ENCODE data around the gene CUBN. TPM values are rescaled to one million over a fixed set of nuclear protein-coding genes. Genes with fewer than 3 reads are reported as not detected.
A peak's percentile ranks its signal among the peaks of the same experiment; 100 is the strongest.

CUBN gene
- total RNA-seq, 1 donor from 2014 or later, result 0.32 TPM

DNA sequence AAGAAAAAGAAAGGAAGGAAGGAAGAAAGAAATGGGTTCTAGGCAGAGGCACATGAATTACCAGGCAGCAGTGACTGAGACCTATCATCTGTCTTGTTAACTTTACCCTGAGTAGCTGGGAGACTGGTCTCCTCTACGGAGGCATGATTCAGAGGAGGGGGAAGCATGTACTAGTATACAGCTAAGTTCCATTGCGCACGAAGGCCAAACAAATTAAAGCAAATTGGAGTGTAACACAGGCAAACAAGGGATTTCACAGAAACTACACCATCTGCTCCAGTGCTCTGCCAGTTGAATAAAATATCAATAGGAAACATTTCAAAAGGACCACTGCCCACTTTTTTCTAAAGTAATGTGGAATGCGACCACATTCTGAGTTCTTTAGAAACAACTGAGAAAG is 246.5 kb downstream of the CUBN start:
- TF ChIP-seq, protein P1, sequence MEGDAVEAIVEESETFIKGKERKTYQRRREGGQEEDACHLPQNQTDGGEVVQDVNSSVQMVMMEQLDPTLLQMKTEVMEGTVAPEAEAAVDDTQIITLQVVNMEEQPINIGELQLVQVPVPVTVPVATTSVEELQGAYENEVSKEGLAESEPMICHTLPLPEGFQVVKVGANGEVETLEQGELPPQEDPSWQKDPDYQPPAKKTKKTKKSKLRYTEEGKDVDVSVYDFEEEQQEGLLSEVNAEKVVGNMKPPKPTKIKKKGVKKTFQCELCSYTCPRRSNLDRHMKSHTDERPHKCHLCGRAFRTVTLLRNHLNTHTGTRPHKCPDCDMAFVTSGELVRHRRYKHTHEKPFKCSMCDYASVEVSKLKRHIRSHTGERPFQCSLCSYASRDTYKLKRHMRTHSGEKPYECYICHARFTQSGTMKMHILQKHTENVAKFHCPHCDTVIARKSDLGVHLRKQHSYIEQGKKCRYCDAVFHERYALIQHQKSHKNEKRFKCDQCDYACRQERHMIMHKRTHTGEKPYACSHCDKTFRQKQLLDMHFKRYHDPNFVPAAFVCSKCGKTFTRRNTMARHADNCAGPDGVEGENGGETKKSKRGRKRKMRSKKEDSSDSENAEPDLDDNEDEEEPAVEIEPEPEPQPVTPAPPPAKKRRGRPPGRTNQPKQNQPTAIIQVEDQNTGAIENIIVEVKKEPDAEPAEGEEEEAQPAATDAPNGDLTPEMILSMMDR (IDR thresholded peaks at IDR 0.05; ENCODE audit: partially characterized antibody, unreplicated experiment), result no peak
- no peaks in the 10 kb centered on the region for H3K27me3 Mint-ChIP-seq (ENCODE audit: unreplicated experiment)
- H3K9me3 Mint-ChIP-seq (ENCODE audit: unreplicated experiment), result no peaks in the 10 kb centered on the region
- H3K4me1 Mint-ChIP-seq (ENCODE audit: low read depth, unreplicated experiment), result no peaks in the 10 kb centered on the region
- no peaks in the 10 kb centered on the region for H3K36me3 Mint-ChIP-seq (ENCODE audit: unreplicated experiment)
- no peak overlapping the region for H3K4me3 Mint-ChIP-seq (ENCODE audit: unreplicated experiment)
- H3K27ac Mint-ChIP-seq (ENCODE audit: unreplicated experiment), result no peak overlapping the region
- no peak for DNase-seq

DNA sequence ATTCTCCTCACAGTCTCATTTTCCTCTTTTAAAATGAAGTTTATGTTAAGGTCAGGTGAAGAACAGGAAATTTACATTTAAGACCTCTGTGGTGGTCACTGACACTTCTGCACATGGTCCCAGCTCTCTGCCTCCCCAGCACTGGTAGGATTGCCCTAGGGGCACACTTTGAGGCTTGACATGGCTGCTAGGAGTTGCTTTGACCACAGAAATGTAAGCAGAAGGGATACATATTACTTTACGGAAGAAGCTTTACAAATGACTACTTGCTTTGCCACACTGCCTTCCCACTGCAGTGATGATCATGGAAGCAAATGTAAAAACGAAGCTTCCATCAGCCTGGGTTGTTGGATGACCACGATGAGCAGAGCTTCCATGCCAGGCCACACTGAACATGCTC is 259.3 kb downstream of the CUBN start:
- Mint-ChIP-seq H3K27me3 (ENCODE audit: unreplicated experiment) (peaks cover 2% of the 10 kb centered on the region), H3K36me3 (ENCODE audit: unreplicated experiment) (peaks cover 5% of the 10 kb centered on the region), H3K9me3 (ENCODE audit: unreplicated experiment) (peaks cover 3% of the 10 kb centered on the region), H3K4me3 (ENCODE audit: unreplicated experiment) (no peak overlapping the region), H3K4me1 (ENCODE audit: low read depth, unreplicated experiment) (peaks cover 9% of the 10 kb centered on the region), H3K27ac (ENCODE audit: unreplicated experiment) (no peak overlapping the region)
- no peak for DNase-seq
- TF ChIP-seq, protein P1 (IDR thresholded peaks at IDR 0.05; ENCODE audit: partially characterized antibody, unreplicated experiment), result no peak

DNA sequence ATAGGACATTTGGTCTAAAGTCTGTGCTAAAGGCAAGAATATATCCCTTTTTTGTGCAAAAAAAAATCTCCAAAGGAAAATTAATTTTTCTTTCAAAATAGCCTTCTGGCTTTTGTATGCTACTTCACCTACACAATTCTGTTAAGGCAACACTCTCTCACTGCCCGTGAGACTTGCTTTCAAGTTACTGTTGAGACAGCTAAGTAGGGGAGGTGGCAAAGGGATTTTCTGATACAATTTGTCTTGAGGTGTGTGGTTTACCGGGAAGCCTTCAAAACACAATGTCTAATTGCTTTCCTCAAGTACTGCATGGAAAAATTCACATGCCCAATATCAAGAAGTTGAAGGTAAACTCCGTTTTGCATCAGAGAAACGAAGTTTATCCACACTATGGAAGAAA is 261.6 kb downstream of the CUBN start:
- H3K4me1 Mint-ChIP-seq (ENCODE audit: low read depth, unreplicated experiment), result peaks cover 10% of the 10 kb centered on the region
- H3K4me3 Mint-ChIP-seq (ENCODE audit: unreplicated experiment), result no peak overlapping the region
- DNase-seq, result no peak
- no peak overlapping the region for H3K27ac Mint-ChIP-seq (ENCODE audit: unreplicated experiment)
- TF ChIP-seq, protein P1 (IDR thresholded peaks at IDR 0.05; ENCODE audit: partially characterized antibody, unreplicated experiment), result no peak
- H3K9me3 Mint-ChIP-seq (ENCODE audit: unreplicated experiment), result peaks cover 3% of the 10 kb centered on the region
- H3K36me3 Mint-ChIP-seq (ENCODE audit: unreplicated experiment), result peaks cover 5% of the 10 kb centered on the region
- H3K27me3 Mint-ChIP-seq (ENCODE audit: unreplicated experiment), result peaks cover 2% of the 10 kb centered on the region

DNA sequence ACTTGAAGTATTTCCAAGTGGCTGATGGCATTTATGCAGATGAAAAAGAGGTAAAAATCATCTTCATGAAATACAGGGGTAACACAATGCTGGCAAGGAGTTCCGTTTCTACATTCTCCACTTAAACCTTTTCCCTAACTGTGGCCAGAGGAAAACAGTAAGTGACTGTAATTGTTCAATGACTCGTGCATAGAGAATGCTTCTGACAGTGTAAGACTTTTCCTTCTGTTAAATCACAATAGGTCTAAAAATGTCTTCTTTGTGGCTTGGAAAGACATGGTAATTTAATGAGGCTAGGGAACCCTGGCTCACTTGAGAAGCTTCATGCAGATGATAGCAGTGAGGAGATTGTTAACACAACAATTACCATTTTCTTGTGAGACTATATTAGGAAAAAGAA is 262.1 kb downstream of the CUBN start:
- H3K4me1 Mint-ChIP-seq (ENCODE audit: low read depth, unreplicated experiment), result peaks cover 11% of the 10 kb centered on the region
- no peak overlapping the region for H3K27ac Mint-ChIP-seq (ENCODE audit: unreplicated experiment)
- TF ChIP-seq, protein P1 (IDR thresholded peaks at IDR 0.05; ENCODE audit: partially characterized antibody, unreplicated experiment), result no peak
- H3K36me3 Mint-ChIP-seq (ENCODE audit: unreplicated experiment), result peaks cover 5% of the 10 kb centered on the region
- peaks cover 2% of the 10 kb centered on the region for H3K27me3 Mint-ChIP-seq (ENCODE audit: unreplicated experiment)
- DNase-seq, result no peak
- no peak overlapping the region for H3K4me3 Mint-ChIP-seq (ENCODE audit: unreplicated experiment)
- peaks cover 3% of the 10 kb centered on the region for H3K9me3 Mint-ChIP-seq (ENCODE audit: unreplicated experiment)

DNA sequence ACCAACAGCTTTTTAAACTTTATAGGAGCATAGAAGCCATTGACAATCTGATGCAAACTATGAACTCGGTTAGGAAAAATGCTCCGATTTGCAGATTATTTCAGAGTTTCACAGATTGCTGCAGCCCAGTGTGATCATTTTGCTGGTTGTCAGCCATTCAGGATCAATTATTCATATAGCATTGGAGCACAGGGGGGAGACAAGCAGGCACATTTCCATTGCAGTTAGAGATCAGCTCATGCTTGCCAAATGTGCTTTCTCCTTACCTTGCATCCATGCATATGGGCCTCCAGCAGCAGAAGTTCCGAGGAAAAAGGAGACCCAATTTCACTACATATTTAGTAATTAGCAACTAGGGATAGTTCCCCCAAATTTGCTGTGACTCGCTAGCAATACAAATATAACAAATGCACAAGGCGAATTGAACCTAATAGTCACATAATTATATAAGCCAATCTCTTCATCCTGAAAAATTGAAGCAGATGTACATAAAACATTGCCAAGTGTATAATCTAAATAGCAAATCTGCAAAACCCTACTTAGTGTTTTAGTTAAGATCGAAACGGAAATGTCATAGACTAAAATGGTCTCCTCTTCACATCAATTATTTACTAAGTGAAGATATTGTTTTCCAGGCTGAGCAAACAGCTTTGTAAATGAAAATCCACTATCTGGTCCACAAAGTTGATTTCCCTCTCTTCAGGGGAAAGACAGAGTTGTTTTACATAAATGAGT is 262.9 kb downstream of the CUBN start:
- no peak for DNase-seq
- Mint-ChIP-seq H3K9me3 (ENCODE audit: unreplicated experiment) (peaks cover 3% of the 10 kb centered on the region), H3K27me3 (ENCODE audit: unreplicated experiment) (peaks cover 2% of the 10 kb centered on the region), H3K36me3 (ENCODE audit: unreplicated experiment) (peaks cover 5% of the 10 kb centered on the region), H3K4me1 (ENCODE audit: low read depth, unreplicated experiment) (peaks cover 11% of the 10 kb centered on the region), H3K4me3 (ENCODE audit: unreplicated experiment) (no peak overlapping the region), H3K27ac (ENCODE audit: unreplicated experiment) (peak overlapping the region; percentile 20)
- TF ChIP-seq, protein P1 (IDR thresholded peaks at IDR 0.05; ENCODE audit: partially characterized antibody, unreplicated experiment), result no peak
